ENCODE data around the gene CADM1. TPM values are rescaled to one million over a fixed set of nuclear protein-coding genes. Genes with fewer than 3 reads are reported as not detected.

Gene CADM1
- total RNA-seq, 1 donor from 2014 or later: 58.0 TPM

GRCh38 chr11:115123641-115124040 lies 380.6 kb downstream of the CADM1 start:
- DNase-seq (ENCODE audit: low spot score): no peak

GRCh38 chr11:115122274-115122673 lies 381.9 kb downstream of the CADM1 start:
- no peak for DNase-seq (ENCODE audit: low spot score)

Data from ureter (tissue), 1 donor.